H9 (cell line): ENCODE measurements around the gene RHBDL2. TPM values are rescaled to one million over a fixed set of nuclear protein-coding genes. Genes with fewer than 3 reads are reported as not detected.

Experiments used
- DNase-seq: peaks from one replicate; pipeline ENCODE4 v3.0.0-alpha.2; 2017
- H2AFZ ChIP-seq: one replicate; pipeline ENCODE4 v1.6.1; 2013; ENCODE audit warnings: mild to moderate bottlenecking, low read length, control low read depth, moderate library complexity
- H2AK5ac ChIP-seq: 2 replicates; pipeline ENCODE4 v1.6.1; 2013; ENCODE audit warnings: low read length, control low read depth, mixed read lengths; ENCODE audit not compliant: insufficient read length
- H2BK120ac ChIP-seq: one replicate; pipeline ENCODE4 v1.6.1; 2013; ENCODE audit warnings: low read depth, mild to moderate bottlenecking, low read length, control low read depth, inconsistent platforms; ENCODE audit not compliant: poor library complexity, severe bottlenecking
- H2BK12ac ChIP-seq: 2 replicates; pipeline ENCODE4 v1.6.1; 2013; ENCODE audit warnings: low read length, control low read depth, mixed read lengths, low read depth; ENCODE audit not compliant: insufficient read length
- H2BK15ac ChIP-seq: 2 replicates; pipeline ENCODE4 v1.6.1; 2013; ENCODE audit warnings: low read depth, low read length, control low read depth
- H2BK20ac ChIP-seq: one replicate; pipeline ENCODE4 v1.6.1; 2013; ENCODE audit warnings: low read depth, mild to moderate bottlenecking, low read length, control low read depth, inconsistent platforms; ENCODE audit not compliant: poor library complexity, severe bottlenecking
- H2BK5ac ChIP-seq: 2 replicates; pipeline ENCODE4 v1.6.1; 2013; ENCODE audit warnings: low read length, control low read depth, mixed read lengths; ENCODE audit not compliant: insufficient read length
- H3K14ac ChIP-seq: 2 replicates; pipeline ENCODE4 v1.6.1; 2013; ENCODE audit warnings: low read length, control low read depth; ENCODE audit not compliant: insufficient read depth
- H3K18ac ChIP-seq: 2 replicates; pipeline ENCODE4 v1.6.1; 2013; ENCODE audit warnings: low read depth, mild to moderate bottlenecking, mixed read lengths, low read length, control low read depth; ENCODE audit not compliant: insufficient read length
- H3K23ac ChIP-seq: 2 replicates; pipeline ENCODE4 v1.6.1; 2013; ENCODE audit warnings: low read length, control low read depth, mixed read lengths, low read depth; ENCODE audit not compliant: insufficient read length
- H3K23me2 ChIP-seq: 2 replicates; pipeline ENCODE4 v1.6.1; 2013; ENCODE audit warnings: low read depth, mild to moderate bottlenecking, mixed read lengths, low read length, control low read depth; ENCODE audit not compliant: insufficient read length, poor library complexity, severe bottlenecking
- H3K27ac ChIP-seq: 2 replicates; pipeline ENCODE4 v1.5.1; 2013; ENCODE audit warnings: low read length, control low read depth, mixed read lengths, low read depth; ENCODE audit not compliant: insufficient read length
- H3K27me3 ChIP-seq: 2 replicates; pipeline ENCODE4 v1.6.1; 2013; ENCODE audit warnings: low read length, control low read depth, inconsistent platforms; ENCODE audit not compliant: insufficient read depth
- H3K4ac ChIP-seq: 2 replicates; pipeline ENCODE4 v1.6.1; 2013; ENCODE audit warnings: low read depth, mild to moderate bottlenecking, control low read depth, inconsistent platforms, low read length, moderate library complexity
- H3K4me1 ChIP-seq: 2 replicates; pipeline ENCODE4 v1.6.1; 2013; ENCODE audit warnings: low read length, control low read depth, inconsistent platforms; ENCODE audit not compliant: insufficient read depth
- H3K4me2 ChIP-seq: 2 replicates; pipeline ENCODE4 v1.6.1; 2013; ENCODE audit warnings: low read length, control low read depth, mixed read lengths; ENCODE audit not compliant: insufficient read length, insufficient read depth
- H3K56ac ChIP-seq: 2 replicates; pipeline ENCODE4 v1.6.1; 2013; ENCODE audit warnings: low read depth, mild to moderate bottlenecking, mixed read lengths, low read length, control low read depth; ENCODE audit not compliant: insufficient read length
- H3K79me1 ChIP-seq: 2 replicates; pipeline ENCODE4 v1.6.1; 2013; ENCODE audit warnings: low read depth, mild to moderate bottlenecking, moderate library complexity, low read length, control low read depth, inconsistent platforms; ENCODE audit not compliant: insufficient read depth, poor library complexity, severe bottlenecking
- H3K79me2 ChIP-seq: 2 replicates; pipeline ENCODE4 v1.6.1; 2013; ENCODE audit warnings: low read length, control low read depth, inconsistent platforms; ENCODE audit not compliant: insufficient read depth
- H3K9ac ChIP-seq: 2 replicates; pipeline ENCODE4 v1.6.1; 2013; ENCODE audit warnings: low read length, control low read depth, mixed read lengths; ENCODE audit not compliant: insufficient read length; ENCODE audit errors: extremely low read depth
- H3K9me3 ChIP-seq: one replicate; pipeline ENCODE4 v1.6.1; 2013; ENCODE audit warnings: low read depth, low read length, inconsistent platforms; ENCODE audit not compliant: control insufficient read depth
- H3T11ph ChIP-seq: one replicate; pipeline ENCODE4 v1.6.1; 2013; ENCODE audit warnings: mild to moderate bottlenecking, low read length, control low read depth, inconsistent platforms
- H4K20me1 ChIP-seq: one replicate; pipeline ENCODE4 v1.6.1; 2013; ENCODE audit not compliant: control insufficient read depth, insufficient read length, insufficient read depth
- H4K5ac ChIP-seq: 2 replicates; pipeline ENCODE4 v1.6.1; 2013; ENCODE audit warnings: low read depth, mild to moderate bottlenecking, mixed read lengths, low read length, control low read depth; ENCODE audit not compliant: insufficient read length
- H4K8ac ChIP-seq: replicated peaks from 2 replicates; pipeline ENCODE4 v1.6.1; 2013; ENCODE audit warnings: low read length, control low read depth, mixed read lengths, low read depth; ENCODE audit not compliant: insufficient read length
- H4K91ac ChIP-seq: 2 replicates; pipeline ENCODE4 v1.6.1; 2013; ENCODE audit warnings: low read depth, mild to moderate bottlenecking, moderate library complexity, mixed read lengths, low read length, control low read depth; ENCODE audit not compliant: insufficient read length
- H3K27ac Mint-ChIP-seq, 3 experiments: 2 replicates in 2 of 3; 3 replicates in 1 of 3; pipeline ENCODE4 v1.8.0; 2020 to 2021; ENCODE audit warnings: mixed read lengths in 3 of 3, mild to moderate bottlenecking in 1 of 3, moderate library complexity in 1 of 3
- H3K27me3 Mint-ChIP-seq: 2 replicates; pipeline ENCODE4 v1.8.0; 2021; ENCODE audit warnings: low read depth, mild to moderate bottlenecking, moderate library complexity, mixed read lengths
- H3K36me3 Mint-ChIP-seq, 3 experiments: 2 replicates in 2 of 3; 3 replicates in 1 of 3; pipeline ENCODE4 v1.8.0; 2020 to 2021; ENCODE audit warnings: low read depth in 3 of 3, mixed read lengths in 3 of 3; ENCODE audit not compliant: insufficient read depth in 1 of 3
- H3K4me1 Mint-ChIP-seq, 2 experiments: 2 replicates each; pipeline ENCODE4 v1.8.0; 2020; ENCODE audit warnings: mixed read lengths in 2 of 2
- H3K4me3 Mint-ChIP-seq, 2 experiments: 2 replicates in 1 of 2; 3 replicates in 1 of 2; pipeline ENCODE4 v1.8.0; 2020 to 2021; ENCODE audit warnings: mild to moderate bottlenecking in 2 of 2, mixed read lengths in 2 of 2, moderate library complexity in 1 of 2
- H3K9me3 Mint-ChIP-seq, 2 experiments: 2 replicates in 1 of 2; 3 replicates in 1 of 2; pipeline ENCODE4 v1.8.0; 2020; ENCODE audit warnings: mild to moderate bottlenecking in 2 of 2, mixed read lengths in 2 of 2, moderate library complexity in 1 of 2
- CTCF ChIP-seq: fragments of 200-600 bp; sonication (generic); conservative IDR thresholded peaks from 3 replicates; pipeline ENCODE4 v1.8.0; 2021; ENCODE audit warnings: antibody characterized with exemption, mild to moderate bottlenecking
- WGBS: extraction: QIAGEN DNeasy Blood & Tissue Kit; methylation state at CpG from one replicate; pipeline ENCODE4 v1.1.7; 2013; ENCODE audit warnings: missing lambda C conversion rate, low lambda C conversion rate, mixed read lengths; ENCODE audit not compliant: insufficient read length; ENCODE audit errors: extremely low coverage; 5-methylcytosine and 5-hydroxymethylcytosine counted together
- total RNA-seq: library from RNA; stranded (reverse); gene quantifications from 2 replicates; pipeline ENCODE4 v1.2.1, GENCODE V29; 2021

The RHBDL2 gene
- total RNA-seq, 1 experiment from 2014 or later: not detected

GRCh38 chr1:38918568-38918967 lies 23.1 kb downstream of the RHBDL2 start:
- Histone ChIP-seq H3K23me2 (no peaks in the 10 kb centered on the region), H3K27ac (no peak overlapping the region), H2BK120ac (no peak overlapping the region), H2BK12ac (no peak overlapping the region), H3K9ac (no peak overlapping the region), H4K91ac (no peak overlapping the region), H3K79me2 (no peaks in the 10 kb centered on the region), H3K18ac (no peak overlapping the region), H4K8ac (no peak overlapping the region), H3K4me2 (no peak overlapping the region), H3K27me3 (no peaks in the 10 kb centered on the region), H3K56ac (no peak overlapping the region), H4K20me1 (no peaks in the 10 kb centered on the region), H3T11ph (no peak overlapping the region), H3K4ac (no peak overlapping the region), H4K5ac (no peak overlapping the region), H2BK20ac (no peak overlapping the region), H3K79me1 (no peaks in the 10 kb centered on the region), H2BK15ac (no peak overlapping the region), H2AFZ (no peak overlapping the region), H2BK5ac (no peak overlapping the region), H3K4me1 (no peaks in the 10 kb centered on the region), H3K23ac (no peak overlapping the region), H3K14ac (no peak overlapping the region), H3K9me3 (no peaks in the 10 kb centered on the region), H2AK5ac (no peak overlapping the region)
- H3K4me1 Mint-ChIP-seq: peaks cover 6% of the 10 kb centered on the region in 2 experiments
- no peak overlapping the region; a peak in 1 of 7 replicates for H3K27ac Mint-ChIP-seq
- no peak for TF ChIP-seq CTCF
- H3K27me3 Mint-ChIP-seq: no peaks in the 10 kb centered on the region
- no peaks in the 10 kb centered on the region for H3K36me3 Mint-ChIP-seq
- WGBS: no CpG with 5 or more reads among the region's 5 CpGs
- DNase-seq: no peak
- no peaks in the 10 kb centered on the region; a peak in 1 of 5 replicates for H3K9me3 Mint-ChIP-seq
- no peak overlapping the region for H3K4me3 Mint-ChIP-seq
